Measurements from ENCODE around the gene DMKN. TPM values are rescaled to one million over a fixed set of nuclear protein-coding genes. Genes with fewer than 3 reads are reported as not detected.

DMKN gene
- total and polyA plus RNA-seq, 2 donors (not counting 3 experiments of a cell fraction or from before 2014, with no cell fraction given): not detected

DNA sequence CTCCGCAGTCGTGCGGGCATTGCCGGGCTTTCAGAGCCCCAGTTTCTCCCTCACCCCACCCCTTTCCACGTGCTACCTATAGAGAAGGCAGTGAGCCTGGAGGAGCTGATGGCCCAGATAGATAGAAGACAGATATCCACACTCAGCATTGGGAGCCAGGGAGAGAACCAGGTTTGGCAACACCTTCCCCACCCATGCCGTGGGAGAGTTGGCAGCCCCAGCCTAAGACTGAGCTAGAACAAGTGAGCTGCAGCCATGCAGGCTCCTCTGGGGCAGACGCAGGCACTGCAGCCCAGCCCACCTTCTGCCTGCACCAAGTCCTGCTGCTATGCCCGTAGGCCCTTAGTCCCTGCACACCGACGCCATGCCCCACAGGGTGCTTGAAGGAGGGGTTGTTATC, 12.8 kb downstream of the DMKN start:
- intact Hi-C loops (cut with micrococcal nuclease) (no loop called here), dilution Hi-C loops (cut with MboI; ENCODE audit: extremely low pct_ligation_motif_present, low sequenced_read_pairs) (no loop called here)
- DNase-seq (ENCODE audit: low read depth, low spot score) (no peak), FAIRE-seq (no peak)
- Histone ChIP-seq H3K4me2 (ENCODE audit: insufficient read depth, low read length) (no peak overlapping the region), H3K79me2 (ENCODE audit: control insufficient read depth, insufficient read depth, low read length) (no peaks in the 10 kb centered on the region), H3K9me1 (replicated peaks; ENCODE audit: control insufficient read depth, extremely low read depth, insufficient read depth, low read length) (no peaks in the 10 kb centered on the region), H4K20me1 (replicated peaks; ENCODE audit: control insufficient read depth, extremely low read depth, insufficient read depth, low read length) (no peaks in the 10 kb centered on the region), H3K9ac (replicated peaks; ENCODE audit: extremely low read depth, insufficient read depth, low read length) (no peak overlapping the region), H2AFZ (ENCODE audit: low read depth, low read length) (no peak overlapping the region), H3K9me3 (replicated peaks; ENCODE audit: control insufficient read depth, insufficient read depth, low read length) (no peaks in the 10 kb centered on the region), H3K4me1 (ENCODE audit: control insufficient read depth, extremely low read depth, insufficient read depth, low read length) (no peaks in the 10 kb centered on the region), H3K27me3 (ENCODE audit: control insufficient read depth in 2 of 2, insufficient read depth in 2 of 2, low read length in 2 of 2) (no peaks in the 10 kb centered on the region), H3K27ac (ENCODE audit: insufficient read depth, low read depth, low read length) (no peak overlapping the region), H3K4me3 (replicated peaks in 1 of 3; ENCODE audit: insufficient read depth in 1 of 3, low read depth in 1 of 3, low read length in 3 of 3) (no peak overlapping the region), H3K36me3 (ENCODE audit: control insufficient read depth in 2 of 2, extremely low read depth in 1 of 2, insufficient read depth in 2 of 2, low read length in 2 of 2) (no peaks in the 10 kb centered on the region)
- ChIA-PET CTCF (interaction anchor here (1.2 kb wide), 1 partner anchor 10 kb away, joined by 4 read pairs; no protein-coding TSS in a partner anchor), POLR2A (no interaction called here)
- no TSS peak for BruUV-seq (replicated peaks)
- TF ChIP-seq POLR2A (IDR thresholded peaks at IDR 0.05; ENCODE audit: low read depth, low read length) (no peak), JUN (IDR thresholded peaks at IDR 0.05; ENCODE audit: borderline replicate concordance, insufficient read depth, insufficient read length, low read depth) (no peak), POLR2AphosphoS5 (IDR thresholded peaks at IDR 0.05; ENCODE audit: insufficient read depth, low read depth, low read length) (no peak), MYC (IDR thresholded peaks at IDR 0.05; ENCODE audit: low read depth, low read length) (no peak), FOS (IDR thresholded peaks at IDR 0.05; ENCODE audit: borderline replicate concordance, insufficient read depth, low read length) (no peak)

DNA sequence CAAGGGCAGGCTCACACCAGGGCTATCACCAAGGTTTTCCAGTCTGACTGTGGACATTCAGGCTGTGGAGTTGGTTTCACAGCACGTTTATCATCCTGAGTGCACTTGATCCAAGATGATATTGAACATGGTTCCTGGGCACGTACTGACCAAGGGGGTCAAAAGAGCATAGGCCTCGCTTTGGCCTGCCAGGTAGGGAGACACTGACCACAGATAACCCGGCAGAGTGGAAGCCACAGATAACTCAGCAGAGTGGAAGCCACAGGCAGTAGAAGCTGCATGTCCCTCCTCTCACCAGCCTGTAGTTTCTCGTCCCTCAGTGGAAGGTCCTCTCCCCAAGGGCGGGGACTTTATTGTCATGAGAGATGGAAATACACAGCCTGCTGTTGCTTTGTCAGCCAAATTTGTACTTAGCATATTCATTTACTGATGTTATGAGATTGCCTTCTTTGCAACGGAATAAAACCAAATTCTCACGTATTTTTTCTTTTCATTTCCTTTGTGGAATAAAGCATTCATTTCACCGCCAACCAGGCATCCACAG, 14.4 kb downstream of the DMKN start:
- dilution Hi-C loops (cut with MboI; ENCODE audit: extremely low pct_ligation_motif_present, low sequenced_read_pairs) (no loop called here), intact Hi-C loops (cut with micrococcal nuclease) (no loop called here)
- CTCF ChIA-PET: no interaction called here
- Histone ChIP-seq H3K4me1 (ENCODE audit: control insufficient read depth, extremely low read depth, insufficient read depth, low read length) (no peaks in the 10 kb centered on the region), H3K9me3 (replicated peaks; ENCODE audit: control insufficient read depth, insufficient read depth, low read length) (no peaks in the 10 kb centered on the region), H3K9me1 (replicated peaks; ENCODE audit: control insufficient read depth, extremely low read depth, insufficient read depth, low read length) (no peaks in the 10 kb centered on the region), H4K20me1 (replicated peaks; ENCODE audit: control insufficient read depth, extremely low read depth, insufficient read depth, low read length) (no peaks in the 10 kb centered on the region), H2AFZ (ENCODE audit: low read depth, low read length) (no peak overlapping the region), H3K4me3 (replicated peaks in 1 of 3; ENCODE audit: insufficient read depth in 1 of 3, low read depth in 1 of 3, low read length in 3 of 3) (no peak overlapping the region), H3K79me2 (ENCODE audit: control insufficient read depth, insufficient read depth, low read length) (no peaks in the 10 kb centered on the region), H3K27me3 (ENCODE audit: control insufficient read depth in 2 of 2, insufficient read depth in 2 of 2, low read length in 2 of 2) (no peaks in the 10 kb centered on the region), H3K36me3 (ENCODE audit: control insufficient read depth in 2 of 2, extremely low read depth in 1 of 2, insufficient read depth in 2 of 2, low read length in 2 of 2) (no peaks in the 10 kb centered on the region), H3K9ac (replicated peaks; ENCODE audit: extremely low read depth, insufficient read depth, low read length) (no peak overlapping the region), H3K4me2 (ENCODE audit: insufficient read depth, low read length) (no peak overlapping the region), H3K27ac (ENCODE audit: insufficient read depth, low read depth, low read length) (no peak overlapping the region)
- FAIRE-seq (no peak), DNase-seq (ENCODE audit: low read depth, low spot score) (no peak)
- POLR2A ChIA-PET: no interaction called here
- no TSS peak for BruUV-seq (replicated peaks)
- TF ChIP-seq POLR2AphosphoS5 (IDR thresholded peaks at IDR 0.05; ENCODE audit: insufficient read depth, low read depth, low read length): no peak
- TF ChIP-seq, protein P1, sequence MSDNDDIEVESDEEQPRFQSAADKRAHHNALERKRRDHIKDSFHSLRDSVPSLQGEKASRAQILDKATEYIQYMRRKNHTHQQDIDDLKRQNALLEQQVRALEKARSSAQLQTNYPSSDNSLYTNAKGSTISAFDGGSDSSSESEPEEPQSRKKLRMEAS (IDR thresholded peaks at IDR 0.05; ENCODE audit: insufficient read depth, insufficient read length): no peak
- no peak for TF ChIP-seq FOS (IDR thresholded peaks at IDR 0.05; ENCODE audit: borderline replicate concordance, insufficient read depth, low read length)
- TF ChIP-seq GATA2 (IDR thresholded peaks at IDR 0.05; ENCODE audit: insufficient read depth, insufficient read length, low read depth, low read length): no peak
- TF ChIP-seq, protein P2, sequence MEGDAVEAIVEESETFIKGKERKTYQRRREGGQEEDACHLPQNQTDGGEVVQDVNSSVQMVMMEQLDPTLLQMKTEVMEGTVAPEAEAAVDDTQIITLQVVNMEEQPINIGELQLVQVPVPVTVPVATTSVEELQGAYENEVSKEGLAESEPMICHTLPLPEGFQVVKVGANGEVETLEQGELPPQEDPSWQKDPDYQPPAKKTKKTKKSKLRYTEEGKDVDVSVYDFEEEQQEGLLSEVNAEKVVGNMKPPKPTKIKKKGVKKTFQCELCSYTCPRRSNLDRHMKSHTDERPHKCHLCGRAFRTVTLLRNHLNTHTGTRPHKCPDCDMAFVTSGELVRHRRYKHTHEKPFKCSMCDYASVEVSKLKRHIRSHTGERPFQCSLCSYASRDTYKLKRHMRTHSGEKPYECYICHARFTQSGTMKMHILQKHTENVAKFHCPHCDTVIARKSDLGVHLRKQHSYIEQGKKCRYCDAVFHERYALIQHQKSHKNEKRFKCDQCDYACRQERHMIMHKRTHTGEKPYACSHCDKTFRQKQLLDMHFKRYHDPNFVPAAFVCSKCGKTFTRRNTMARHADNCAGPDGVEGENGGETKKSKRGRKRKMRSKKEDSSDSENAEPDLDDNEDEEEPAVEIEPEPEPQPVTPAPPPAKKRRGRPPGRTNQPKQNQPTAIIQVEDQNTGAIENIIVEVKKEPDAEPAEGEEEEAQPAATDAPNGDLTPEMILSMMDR (IDR thresholded peaks at IDR 0.05; ENCODE audit: extremely low read depth in 1 of 2, insufficient read depth in 1 of 2, low read depth in 1 of 2, low read length in 2 of 2): no peak
- TF ChIP-seq EZH2 (IDR thresholded peaks at IDR 0.05; ENCODE audit: borderline replicate concordance, low read depth, low read length, severe bottlenecking): no peak
- no peak for TF ChIP-seq JUN (IDR thresholded peaks at IDR 0.05; ENCODE audit: borderline replicate concordance, insufficient read depth, insufficient read length, low read depth)
- no peak for TF ChIP-seq MYC (IDR thresholded peaks at IDR 0.05; ENCODE audit: low read depth, low read length)
- TF ChIP-seq POLR2A (IDR thresholded peaks at IDR 0.05; ENCODE audit: low read depth, low read length): no peak

Data from endothelial cell of umbilical vein (primary cell).